HG03045 (cell line): ENCODE measurements around the gene GBA3.

Source experiments
- ATAC-seq: cut with Tn5 transposase; IDR thresholded peaks from one replicate; pipeline ENCODE4 v1.9.1; 2021; ENCODE audit warnings: mild to moderate bottlenecking, moderate library complexity; ENCODE audit not compliant: unreplicated experiment

The GBA3 gene

GRCh38 chr4:22778547-22779163 lies 85.9 kb downstream of the GBA3 start:
- no peak for ATAC-seq

GRCh38 chr4:22780317-22780716 lies 87.6 kb downstream of the GBA3 start:
- no peak for ATAC-seq

- ATAC-seq, result no peak
Measured at GRCh38 chr4:22780797-22781196, 88.1 kb downstream of the GBA3 start.

- no peak for ATAC-seq
Measured at GRCh38 chr4:22787753-22788375, 95.1 kb downstream of the GBA3 start.

- ATAC-seq, result no peak
Measured at GRCh38 chr4:22790631-22791030, 97.9 kb downstream of the GBA3 start.

- no peak for ATAC-seq
Measured at GRCh38 chr4:22794732-22795131, 102.0 kb downstream of the GBA3 start.

GRCh38 chr4:22801391-22801790 lies 108.7 kb downstream of the GBA3 start:
- no peak for ATAC-seq

- no peak for ATAC-seq
Measured at GRCh38 chr4:22802876-22803275, 110.1 kb downstream of the GBA3 start.

GRCh38 chr4:22803512-22803911 lies 110.8 kb downstream of the GBA3 start:
- no peak for ATAC-seq

- ATAC-seq, result no peak
Measured at GRCh38 chr4:22814906-22815305, 122.2 kb downstream of the GBA3 start.

- no peak for ATAC-seq
Measured at GRCh38 chr4:22824091-22824490, 131.4 kb downstream of the GBA3 start.

GRCh38 chr4:22842360-22843018 lies 149.8 kb downstream of the GBA3 start:
- ATAC-seq, result no peak

GRCh38 chr4:22848332-22848731 lies 155.6 kb downstream of the GBA3 start:
- no peak for ATAC-seq

GRCh38 chr4:22850055-22850454 lies 157.3 kb downstream of the GBA3 start:
- no peak for ATAC-seq

- no peak for ATAC-seq
Measured at GRCh38 chr4:22850630-22851029, 157.9 kb downstream of the GBA3 start.

- no peak for ATAC-seq
Measured at GRCh38 chr4:22857411-22857810, 164.7 kb downstream of the GBA3 start.

GRCh38 chr4:22859318-22859717 lies 166.6 kb downstream of the GBA3 start:
- no peak for ATAC-seq
